Prostate gland (tissue), 2 donors: ENCODE data around the gene TRPM4.

Experiments
- CTCF ChIP-seq, 4 experiments: fragments of 200-600 bp in 2 of 4; fragments of 450-650 bp in 2 of 4; sonication (generic) in 2 of 4; IDR thresholded peaks; 1 replicate in 3 of 4; 2 replicates in 1 of 4; pipeline ENCODE4 v1.5.1; 2016 to 2019; ENCODE audit warnings: antibody characterized with exemption in 4 of 4, mild to moderate bottlenecking in 2 of 4, moderate library complexity in 2 of 4
- POLR2A ChIP-seq: fragments of 450-650 bp; IDR thresholded peaks from one replicate; pipeline ENCODE4 v1.6.1; 2016; ENCODE audit warnings: antibody characterized with exemption, mild to moderate bottlenecking
- POLR2AphosphoS5 ChIP-seq: sonication (generic); formaldehyde crosslinking; IDR thresholded peaks from one replicate; pipeline ENCODE4 v1.6.1; 2017; ENCODE audit warnings: antibody characterized with exemption

- TF ChIP-seq POLR2AphosphoS5: peak; percentile 36
- no peak for TF ChIP-seq CTCF (IDR thresholded peaks at IDR 0.05)
- no peak for TF ChIP-seq POLR2A
These were observed 46.2 kb upstream of the TRPM4 start for GRCh38 chr19:49111218-49111998.
